ENCODE measurements around the gene HDAC9. TPM values are rescaled to one million over a fixed set of nuclear protein-coding genes. Genes with fewer than 3 reads are reported as not detected.

The HDAC9 gene
- total and polyA plus RNA-seq, 2 donors: 3.3 to 61.6 TPM

- Histone ChIP-seq H3K4me1 (ENCODE audit: insufficient read depth) (no peaks in the 10 kb centered on the region), H3K27ac (ENCODE audit: low read depth) (no peak overlapping the region), H3K4me3 (ENCODE audit: low read depth, low read length) (no peak overlapping the region), H3K36me3 (ENCODE audit: insufficient read depth) (no peaks in the 10 kb centered on the region)
- 95% methylated on average over 2 of the region's 2 CpGs for WGBS
- no peak for DNase-seq (ENCODE audit: extremely low spot score)
These were observed 328.6 kb downstream of the HDAC9 start for GRCh38 chr7:18824157-18824556.

GRCh38 chr7:18828260-18828993 lies 332.9 kb downstream of the HDAC9 start:
- WGBS: 64% methylated on average over 6 of the region's 6 CpGs
- no peaks in the 10 kb centered on the region for H3K4me1 ChIP-seq (ENCODE audit: insufficient read depth)
- H3K36me3 ChIP-seq (ENCODE audit: insufficient read depth): no peaks in the 10 kb centered on the region
- H3K4me3 ChIP-seq (ENCODE audit: low read depth, low read length): no peak overlapping the region
- no peak overlapping the region for H3K27ac ChIP-seq (ENCODE audit: low read depth)
- DNase-seq (ENCODE audit: extremely low spot score): no peak

- no peaks in the 10 kb centered on the region for H3K36me3 ChIP-seq (ENCODE audit: insufficient read depth)
- WGBS: 69% methylated on average over 11 of the region's 11 CpGs
- DNase-seq (ENCODE audit: extremely low spot score): no peak
- no peaks in the 10 kb centered on the region for H3K4me1 ChIP-seq (ENCODE audit: insufficient read depth)
- no peak overlapping the region for H3K27ac ChIP-seq (ENCODE audit: low read depth)
- no peak overlapping the region for H3K4me3 ChIP-seq (ENCODE audit: low read depth, low read length)
These were observed 333.7 kb downstream of the HDAC9 start for GRCh38 chr7:18828994-18829857.

- H3K4me3 ChIP-seq (ENCODE audit: low read depth, low read length): no peak overlapping the region
- WGBS: 26% methylated on average over 3 of the region's 3 CpGs
- H3K4me1 ChIP-seq (ENCODE audit: insufficient read depth): no peaks in the 10 kb centered on the region
- H3K36me3 ChIP-seq (ENCODE audit: insufficient read depth): no peaks in the 10 kb centered on the region
- no peak overlapping the region for H3K27ac ChIP-seq (ENCODE audit: low read depth)
- no peak for DNase-seq (ENCODE audit: extremely low spot score)
These were observed 334.3 kb downstream of the HDAC9 start for GRCh38 chr7:18829858-18830285.

- Histone ChIP-seq H3K27ac (ENCODE audit: low read depth) (no peak overlapping the region), H3K4me3 (ENCODE audit: low read depth, low read length) (no peak overlapping the region), H3K4me1 (ENCODE audit: insufficient read depth) (no peaks in the 10 kb centered on the region), H3K36me3 (ENCODE audit: insufficient read depth) (no peaks in the 10 kb centered on the region)
- no peak for DNase-seq (ENCODE audit: extremely low spot score)
- 65% methylated on average over 4 of the region's 4 CpGs for WGBS
These were observed 335.9 kb downstream of the HDAC9 start for GRCh38 chr7:18831419-18831818.

- DNase-seq (ENCODE audit: extremely low spot score): no peak
- Histone ChIP-seq H3K4me1 (ENCODE audit: insufficient read depth) (no peaks in the 10 kb centered on the region), H3K36me3 (ENCODE audit: insufficient read depth) (no peaks in the 10 kb centered on the region), H3K27ac (ENCODE audit: low read depth) (no peak overlapping the region), H3K4me3 (ENCODE audit: low read depth, low read length) (no peak overlapping the region)
- 79% methylated on average over 2 of the region's 2 CpGs for WGBS
These were observed 336.4 kb downstream of the HDAC9 start for GRCh38 chr7:18831943-18832342.

- no peak overlapping the region for H3K27ac ChIP-seq (ENCODE audit: low read depth)
These were observed 339.0 kb downstream of the HDAC9 start for GRCh38 chr7:18834577-18834976.

GRCh38 chr7:18835001-18835690 lies 339.6 kb downstream of the HDAC9 start:
- Histone ChIP-seq H3K4me3 (ENCODE audit: low read depth, low read length) (no peak overlapping the region), H3K36me3 (ENCODE audit: insufficient read depth) (no peaks in the 10 kb centered on the region), H3K27ac (ENCODE audit: low read depth) (no peak overlapping the region), H3K4me1 (ENCODE audit: insufficient read depth) (no peaks in the 10 kb centered on the region)
- 58% methylated on average over 7 of the region's 7 CpGs for WGBS
- no peak for DNase-seq (ENCODE audit: extremely low spot score)

More at GRCh38 chr7:18834577-18834976, 339.0 kb downstream of the HDAC9 start:
- Histone ChIP-seq H3K4me3 (ENCODE audit: low read depth, low read length) (no peak overlapping the region), H3K4me1 (ENCODE audit: insufficient read depth) (no peaks in the 10 kb centered on the region), H3K36me3 (ENCODE audit: insufficient read depth) (no peaks in the 10 kb centered on the region)
- DNase-seq (ENCODE audit: extremely low spot score): no peak
- 53% methylated on average over 8 of the region's 8 CpGs for WGBS

- WGBS: 70% methylated on average over 3 of the region's 3 CpGs
- Histone ChIP-seq H3K36me3 (ENCODE audit: insufficient read depth) (no peaks in the 10 kb centered on the region), H3K4me3 (ENCODE audit: low read depth, low read length) (no peak overlapping the region), H3K27ac (ENCODE audit: low read depth) (no peak overlapping the region), H3K4me1 (ENCODE audit: insufficient read depth) (no peaks in the 10 kb centered on the region)
- DNase-seq (ENCODE audit: extremely low spot score): no peak
These were observed 348.4 kb downstream of the HDAC9 start for GRCh38 chr7:18843979-18844378.

GRCh38 chr7:18844735-18845134 lies 349.2 kb downstream of the HDAC9 start:
- H3K4me1 ChIP-seq (ENCODE audit: insufficient read depth): no peaks in the 10 kb centered on the region
- DNase-seq (ENCODE audit: extremely low spot score): no peak
- 86% methylated on average over 5 of the region's 5 CpGs for WGBS
- no peaks in the 10 kb centered on the region for H3K36me3 ChIP-seq (ENCODE audit: insufficient read depth)
- no peak overlapping the region for H3K4me3 ChIP-seq (ENCODE audit: low read depth, low read length)
- H3K27ac ChIP-seq (ENCODE audit: low read depth): no peak overlapping the region

GRCh38 chr7:18845700-18846099 lies 350.2 kb downstream of the HDAC9 start:
- 91% methylated on average over 6 of the region's 6 CpGs for WGBS
- Histone ChIP-seq H3K27ac (ENCODE audit: low read depth) (no peak overlapping the region), H3K4me3 (ENCODE audit: low read depth, low read length) (no peak overlapping the region), H3K4me1 (ENCODE audit: insufficient read depth) (no peaks in the 10 kb centered on the region), H3K36me3 (ENCODE audit: insufficient read depth) (no peaks in the 10 kb centered on the region)
- no peak for DNase-seq (ENCODE audit: extremely low spot score)

- 73% methylated on average over 4 of the region's 4 CpGs for WGBS
- DNase-seq (ENCODE audit: extremely low spot score): no peak
- Histone ChIP-seq H3K4me3 (ENCODE audit: low read depth, low read length) (no peak overlapping the region), H3K4me1 (ENCODE audit: insufficient read depth) (no peaks in the 10 kb centered on the region), H3K27ac (ENCODE audit: low read depth) (no peak overlapping the region), H3K36me3 (ENCODE audit: insufficient read depth) (no peaks in the 10 kb centered on the region)
These were observed 351.2 kb downstream of the HDAC9 start for GRCh38 chr7:18846765-18847215.

- WGBS: 75% methylated on average over 1 of the region's 1 CpG
- Histone ChIP-seq H3K4me3 (ENCODE audit: low read depth, low read length) (no peak overlapping the region), H3K27ac (ENCODE audit: low read depth) (no peak overlapping the region), H3K4me1 (ENCODE audit: insufficient read depth) (no peaks in the 10 kb centered on the region), H3K36me3 (ENCODE audit: insufficient read depth) (no peaks in the 10 kb centered on the region)
- no peak for DNase-seq (ENCODE audit: extremely low spot score)
These were observed 353.6 kb downstream of the HDAC9 start for GRCh38 chr7:18849130-18849529.
